Nephron progenitor cell (in vitro differentiated cells): ENCODE results near the gene AGBL4.

Experiments used
- DNase-seq: peaks from one replicate; pipeline ENCODE4 v3.0.0; 2021
- H3K27ac Mint-ChIP-seq: 2 replicates; pipeline ENCODE4 v1.8.0; 2021; ENCODE audit warnings: mild to moderate bottlenecking, moderate library complexity, mixed read lengths
- H3K27me3 Mint-ChIP-seq: 2 replicates; pipeline ENCODE4 v1.8.0; 2021; ENCODE audit warnings: mild to moderate bottlenecking, low read depth, mixed read lengths; ENCODE audit not compliant: poor library complexity
- H3K36me3 Mint-ChIP-seq: 2 replicates; pipeline ENCODE4 v1.8.0; 2021; ENCODE audit warnings: low read depth, mixed read lengths
- H3K4me1 Mint-ChIP-seq: 2 replicates; pipeline ENCODE4 v1.8.0; 2021; ENCODE audit warnings: mixed read lengths
- H3K4me3 Mint-ChIP-seq: 2 replicates; pipeline ENCODE4 v1.8.0; 2021; ENCODE audit warnings: mild to moderate bottlenecking, moderate library complexity, mixed read lengths
- H3K9me3 Mint-ChIP-seq: 2 replicates; pipeline ENCODE4 v1.8.0; 2021; ENCODE audit warnings: mild to moderate bottlenecking, moderate library complexity, mixed read lengths
- CTCF ChIP-seq: fragments of 200-600 bp; sonication (generic); IDR thresholded peaks from 2 replicates; pipeline ENCODE4 v1.5.0; 2021; ENCODE audit warnings: antibody characterized with exemption

Gene AGBL4

DNA sequence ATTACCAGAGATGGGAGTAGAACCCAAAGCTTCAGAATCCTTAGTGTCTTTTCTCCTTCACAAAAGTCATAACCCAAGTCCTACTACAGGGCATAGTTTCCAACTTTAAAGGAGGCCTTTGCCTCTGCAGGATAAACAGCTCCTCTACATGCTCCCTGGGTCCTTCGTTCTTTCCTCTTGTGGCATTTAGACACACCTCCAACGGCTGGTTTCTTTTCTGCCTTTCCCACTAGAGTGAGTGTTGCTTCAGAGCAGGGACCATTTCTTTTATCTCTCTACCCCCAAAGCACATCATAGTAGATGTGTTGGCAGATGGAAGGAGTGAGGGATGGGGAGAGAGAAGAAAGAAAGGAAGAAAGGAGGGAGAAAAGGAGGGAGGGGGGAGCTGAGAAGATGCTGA, 1407.0 kb downstream of the AGBL4 start:
- Mint-ChIP-seq H3K4me3 (no peak overlapping the region), H3K27me3 (peaks cover 35% of the 10 kb centered on the region), H3K27ac (no peak overlapping the region), H3K4me1 (peaks cover 5% of the 10 kb centered on the region), H3K9me3 (no peaks in the 10 kb centered on the region), H3K36me3 (no peaks in the 10 kb centered on the region)
- no peak for DNase-seq
- no peak for TF ChIP-seq CTCF

GRCh38 chr1:48611841-48612240, 1411.9 kb downstream of the AGBL4 start:
- Mint-ChIP-seq H3K4me3 (no peak overlapping the region), H3K4me1 (no peaks in the 10 kb centered on the region), H3K27me3 (peaks cover 22% of the 10 kb centered on the region), H3K36me3 (no peaks in the 10 kb centered on the region), H3K27ac (no peak overlapping the region), H3K9me3 (no peaks in the 10 kb centered on the region)
- DNase-seq, result no peak
- TF ChIP-seq CTCF, result no peak

GRCh38 chr1:48610628-48611542, 1412.9 kb downstream of the AGBL4 start:
- H3K27me3 Mint-ChIP-seq, result peaks cover 19% of the 10 kb centered on the region
- no peaks in the 10 kb centered on the region for H3K4me1 Mint-ChIP-seq
- DNase-seq, result no peak
- TF ChIP-seq CTCF, result no peak
- no peak overlapping the region for H3K27ac Mint-ChIP-seq
- H3K4me3 Mint-ChIP-seq, result no peak overlapping the region
- no peaks in the 10 kb centered on the region for H3K36me3 Mint-ChIP-seq
- no peaks in the 10 kb centered on the region for H3K9me3 Mint-ChIP-seq

DNA sequence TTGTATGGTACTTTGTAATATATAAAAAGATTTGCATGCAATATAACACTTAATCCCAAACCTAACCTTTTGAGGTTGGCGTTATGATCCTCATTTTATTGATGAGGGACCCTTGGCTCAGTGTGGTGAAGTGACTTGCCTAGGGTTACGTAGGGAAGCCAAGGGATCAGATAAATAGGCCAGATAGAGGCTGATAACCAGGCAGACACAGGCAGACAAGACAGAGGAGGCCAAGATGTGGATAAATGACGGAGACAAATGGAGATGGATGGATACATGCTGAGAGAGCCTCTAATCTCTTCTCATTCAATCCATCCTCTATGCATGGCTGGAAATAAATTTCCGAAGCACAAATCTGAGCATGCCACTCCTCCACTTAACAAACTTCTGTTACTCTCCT, 1414.9 kb downstream of the AGBL4 start:
- H3K36me3 Mint-ChIP-seq, result no peaks in the 10 kb centered on the region
- no peak overlapping the region for H3K4me3 Mint-ChIP-seq
- no peaks in the 10 kb centered on the region for H3K4me1 Mint-ChIP-seq
- TF ChIP-seq CTCF, result no peak
- peaks cover 20% of the 10 kb centered on the region for H3K27me3 Mint-ChIP-seq
- DNase-seq, result no peak
- H3K27ac Mint-ChIP-seq, result no peak overlapping the region
- H3K9me3 Mint-ChIP-seq, result no peaks in the 10 kb centered on the region

DNA sequence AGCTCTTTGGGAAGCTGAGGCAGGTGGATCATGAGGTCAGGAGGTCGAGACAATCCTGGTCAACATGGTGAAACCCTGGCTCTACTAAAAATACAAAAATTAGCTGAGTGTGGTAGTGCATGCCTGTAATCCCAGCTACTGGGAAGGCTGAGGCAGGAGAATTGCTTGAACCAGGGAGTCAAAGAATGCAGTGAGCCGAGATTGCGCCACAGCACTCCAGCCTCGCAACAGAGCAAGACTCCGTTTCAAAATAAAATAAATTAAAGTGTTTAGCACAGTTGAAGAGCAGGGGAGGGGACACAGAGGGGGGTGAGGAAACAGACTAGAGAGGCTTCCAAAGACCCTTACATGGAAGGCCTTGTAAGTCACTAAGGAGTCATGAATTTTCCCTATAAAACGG, 1420.5 kb downstream of the AGBL4 start:
- no peaks in the 10 kb centered on the region for H3K9me3 Mint-ChIP-seq
- peaks cover 15% of the 10 kb centered on the region for H3K27me3 Mint-ChIP-seq
- no peaks in the 10 kb centered on the region for H3K36me3 Mint-ChIP-seq

More for the DNA sequence above, 1420.5 kb downstream of the AGBL4 start:
- no peaks in the 10 kb centered on the region for H3K4me1 Mint-ChIP-seq
- no peak overlapping the region for H3K27ac Mint-ChIP-seq
- DNase-seq, result no peak
- H3K4me3 Mint-ChIP-seq, result no peak overlapping the region
- TF ChIP-seq CTCF, result no peak
